Measurements from ENCODE around the gene HDAC4.

GRCh38 chr2:239337877-239338484 is 62.8 kb downstream of the HDAC4 start:
- TF ChIP-seq EZH2 (IDR thresholded peaks at IDR 0.05; ENCODE audit: low read length): no peak
- no peak for TF ChIP-seq CTCF (optimal IDR thresholded peaks at IDR 0.05 in 1 of 3, IDR thresholded peaks at IDR 0.05 in 1 of 3, conservative IDR thresholded peaks at IDR 0.05 in 1 of 3; ENCODE audit: extremely low read depth in 1 of 3, insufficient read depth in 2 of 3, low read length in 3 of 3)
